ENCODE data around the gene TGFBR3. TPM values are rescaled to one million over a fixed set of nuclear protein-coding genes. Genes with fewer than 3 reads are reported as not detected.

Gene TGFBR3
- total RNA-seq, 1 experiment from 2014 or later, result 3.1 TPM

GRCh38 chr1:91716339-91716738, 169.6 kb downstream of the TGFBR3 start:
- Histone ChIP-seq H3K9me3 (ENCODE audit: low read depth, low read length, poor library complexity, severe bottlenecking) (no peaks in the 10 kb centered on the region), H3K27me3 (replicated peaks; ENCODE audit: insufficient read depth, low read depth, low read length, poor library complexity) (no peaks in the 10 kb centered on the region), H3K27ac (ENCODE audit: low read depth, low read length, poor library complexity, severe bottlenecking) (no peak overlapping the region), H3K4me1 (ENCODE audit: insufficient read depth, low read length, poor library complexity, severe bottlenecking) (no peaks in the 10 kb centered on the region), H3K36me3 (ENCODE audit: insufficient read depth, low read length, poor library complexity, severe bottlenecking) (no peaks in the 10 kb centered on the region), H3K4me3 (ENCODE audit: low read depth, low read length, poor library complexity, severe bottlenecking) (no peak overlapping the region)
- no peak for TF ChIP-seq CTCF (conservative IDR thresholded peaks at IDR 0.05; ENCODE audit: low read depth, low read length)
- TF ChIP-seq EZH2 (IDR thresholded peaks at IDR 0.05; ENCODE audit: borderline replicate concordance, low read depth, low read length, poor library complexity, severe bottlenecking), result no peak
- no TSS peak for BruUV-seq (replicated peaks)
- no peak for DNase-seq (ENCODE audit: low spot score)
- POLR2A ChIA-PET (ENCODE audit: low non-redundant PET), result no interaction called here
- CTCF ChIA-PET, result no interaction called here
- intact Hi-C loops (cut with micrococcal nuclease; ENCODE audit: unreplicated experiment), result no loop called here

- no TSS peak for BruUV-seq (replicated peaks)
- POLR2A ChIA-PET (ENCODE audit: low non-redundant PET), result no interaction called here
- TF ChIP-seq EZH2 (IDR thresholded peaks at IDR 0.05; ENCODE audit: borderline replicate concordance, low read depth, low read length, poor library complexity, severe bottlenecking) (no peak), CTCF (conservative IDR thresholded peaks at IDR 0.05; ENCODE audit: low read depth, low read length) (no peak)
Measured at GRCh38 chr1:91715416-91716000, 170.4 kb downstream of the TGFBR3 start.

GRCh38 chr1:91714867-91715381, 171.0 kb downstream of the TGFBR3 start:
- no TSS peak for BruUV-seq (replicated peaks)
- H3K9me3 ChIP-seq (ENCODE audit: low read depth, low read length, poor library complexity, severe bottlenecking), result no peaks in the 10 kb centered on the region
- H3K4me1 ChIP-seq (ENCODE audit: insufficient read depth, low read length, poor library complexity, severe bottlenecking), result no peaks in the 10 kb centered on the region
- H3K36me3 ChIP-seq (ENCODE audit: insufficient read depth, low read length, poor library complexity, severe bottlenecking), result no peaks in the 10 kb centered on the region
- no peak overlapping the region for H3K27ac ChIP-seq (ENCODE audit: low read depth, low read length, poor library complexity, severe bottlenecking)
- H3K4me3 ChIP-seq (ENCODE audit: low read depth, low read length, poor library complexity, severe bottlenecking), result no peak overlapping the region
- TF ChIP-seq EZH2 (IDR thresholded peaks at IDR 0.05; ENCODE audit: borderline replicate concordance, low read depth, low read length, poor library complexity, severe bottlenecking) (no peak), CTCF (conservative IDR thresholded peaks at IDR 0.05; ENCODE audit: low read depth, low read length) (no peak)
- ChIA-PET POLR2A (ENCODE audit: low non-redundant PET) (no interaction called here), CTCF (no interaction called here)
- DNase-seq (ENCODE audit: low spot score), result no peak
- no peaks in the 10 kb centered on the region for H3K27me3 ChIP-seq (replicated peaks; ENCODE audit: insufficient read depth, low read depth, low read length, poor library complexity)
- intact Hi-C loops (cut with micrococcal nuclease; ENCODE audit: unreplicated experiment), result no loop called here

More at GRCh38 chr1:91715416-91716000, 170.4 kb downstream of the TGFBR3 start:
- DNase-seq (ENCODE audit: low spot score), result no peak
- Histone ChIP-seq H3K27me3 (replicated peaks; ENCODE audit: insufficient read depth, low read depth, low read length, poor library complexity) (no peaks in the 10 kb centered on the region), H3K4me1 (ENCODE audit: insufficient read depth, low read length, poor library complexity, severe bottlenecking) (no peaks in the 10 kb centered on the region), H3K36me3 (ENCODE audit: insufficient read depth, low read length, poor library complexity, severe bottlenecking) (no peaks in the 10 kb centered on the region), H3K9me3 (ENCODE audit: low read depth, low read length, poor library complexity, severe bottlenecking) (no peaks in the 10 kb centered on the region), H3K4me3 (ENCODE audit: low read depth, low read length, poor library complexity, severe bottlenecking) (no peak overlapping the region), H3K27ac (ENCODE audit: low read depth, low read length, poor library complexity, severe bottlenecking) (no peak overlapping the region)
- intact Hi-C loops (cut with micrococcal nuclease; ENCODE audit: unreplicated experiment), result no loop called here
- CTCF ChIA-PET, result no interaction called here

Measured in A673 (cell line).